ENCODE results near the gene ZBTB20. TPM values are rescaled to one million over a fixed set of nuclear protein-coding genes. Genes with fewer than 3 reads are reported as not detected.

The ZBTB20 gene
- total RNA-seq, 2 experiments from 2014 or later, result 11.0 to 11.4 TPM

DNA sequence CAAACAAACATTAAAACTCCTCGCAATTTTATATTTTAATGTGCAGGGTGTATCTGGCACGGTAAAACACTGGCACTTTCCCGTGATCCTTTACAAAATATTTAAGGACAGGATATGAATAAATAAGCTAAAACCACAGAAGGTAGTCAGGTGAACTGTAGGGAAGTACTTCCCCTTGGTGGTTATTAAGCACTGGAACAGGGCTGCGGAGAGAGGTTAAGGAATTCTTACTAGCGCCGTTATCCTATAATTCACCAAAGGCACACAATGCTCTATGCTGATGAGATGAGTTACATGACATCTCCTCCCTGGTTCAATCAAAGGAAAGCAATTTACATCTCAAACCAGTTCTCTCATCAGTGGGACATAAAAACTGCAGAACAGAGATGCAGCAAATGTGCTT lies 289.8 kb downstream of the ZBTB20 start:
- no peak overlapping the region for H3K4me3 Mint-ChIP-seq
- no peaks in the 10 kb centered on the region for H3K36me3 Mint-ChIP-seq (ENCODE audit: low read depth)
- CTCF ChIA-PET, result interaction anchor here (0.7 kb wide), 1 partner anchor 656 kb away, joined by 3 read pairs; no protein-coding TSS in a partner anchor
- DNase-seq, result no peak
- no peaks in the 10 kb centered on the region for H3K9me3 Mint-ChIP-seq
- no peak overlapping the region for H3K27ac Mint-ChIP-seq
- no peaks in the 10 kb centered on the region for H3K27me3 Mint-ChIP-seq
- peaks cover 15% of the 10 kb centered on the region for H3K4me1 Mint-ChIP-seq
- POLR2A ChIA-PET, result no interaction called here

DNA sequence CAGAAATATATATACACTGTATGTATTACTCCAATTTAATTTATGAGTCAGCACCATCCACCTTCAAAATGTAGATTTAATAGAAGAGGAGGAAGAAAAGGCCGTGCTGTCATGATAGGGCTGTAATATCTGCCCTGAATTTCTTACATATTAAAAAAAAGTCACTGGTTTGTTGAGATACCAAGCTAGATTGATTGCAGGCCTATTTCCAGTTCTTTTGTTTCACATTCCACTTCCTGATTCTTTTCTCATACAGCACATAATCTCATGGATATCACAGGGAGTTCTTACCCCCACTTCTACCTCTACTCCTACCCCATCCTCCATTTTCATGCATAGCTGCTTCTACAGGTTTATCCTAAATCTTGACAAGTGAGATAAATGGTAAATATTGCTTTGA lies 290.3 kb downstream of the ZBTB20 start:
- H3K9me3 Mint-ChIP-seq, result no peaks in the 10 kb centered on the region
- no peak for DNase-seq
- no peak overlapping the region for H3K27ac Mint-ChIP-seq
- CTCF ChIA-PET, result interaction anchor here (0.7 kb wide), 1 partner anchor 656 kb away, joined by 3 read pairs; no protein-coding TSS in a partner anchor
- H3K36me3 Mint-ChIP-seq (ENCODE audit: low read depth), result no peaks in the 10 kb centered on the region
- peaks cover 15% of the 10 kb centered on the region for H3K4me1 Mint-ChIP-seq
- no peak overlapping the region for H3K4me3 Mint-ChIP-seq
- POLR2A ChIA-PET, result no interaction called here
- H3K27me3 Mint-ChIP-seq, result no peaks in the 10 kb centered on the region

DNA sequence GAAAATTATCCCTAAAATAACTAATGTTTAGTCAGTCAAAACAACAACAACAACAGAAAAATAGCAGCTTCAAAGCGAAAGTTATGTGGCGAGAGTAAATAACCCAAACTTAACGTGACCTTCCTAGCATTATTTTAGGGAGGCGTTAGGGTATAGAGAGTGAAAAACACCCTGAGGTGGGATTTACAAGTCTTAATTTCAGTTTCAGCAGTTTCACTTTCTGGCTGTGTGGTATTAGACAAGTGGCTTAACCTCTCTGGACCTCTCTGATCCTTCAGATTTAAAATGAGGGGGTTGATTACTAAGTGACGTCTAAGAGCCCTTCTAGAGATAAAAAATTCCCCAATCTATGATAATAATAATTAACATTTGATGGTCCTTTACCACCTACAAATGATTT lies 291.2 kb downstream of the ZBTB20 start:
- Mint-ChIP-seq H3K27ac (no peak overlapping the region), H3K27me3 (no peaks in the 10 kb centered on the region), H3K36me3 (ENCODE audit: low read depth) (no peaks in the 10 kb centered on the region), H3K4me1 (peaks cover 13% of the 10 kb centered on the region), H3K4me3 (no peak overlapping the region), H3K9me3 (no peaks in the 10 kb centered on the region)
- ChIA-PET POLR2A (no interaction called here), CTCF (interaction anchor here (1.2 kb wide), 1 partner anchor 20 kb away, joined by 4 read pairs; no protein-coding TSS in a partner anchor)
- DNase-seq, result no peak

DNA sequence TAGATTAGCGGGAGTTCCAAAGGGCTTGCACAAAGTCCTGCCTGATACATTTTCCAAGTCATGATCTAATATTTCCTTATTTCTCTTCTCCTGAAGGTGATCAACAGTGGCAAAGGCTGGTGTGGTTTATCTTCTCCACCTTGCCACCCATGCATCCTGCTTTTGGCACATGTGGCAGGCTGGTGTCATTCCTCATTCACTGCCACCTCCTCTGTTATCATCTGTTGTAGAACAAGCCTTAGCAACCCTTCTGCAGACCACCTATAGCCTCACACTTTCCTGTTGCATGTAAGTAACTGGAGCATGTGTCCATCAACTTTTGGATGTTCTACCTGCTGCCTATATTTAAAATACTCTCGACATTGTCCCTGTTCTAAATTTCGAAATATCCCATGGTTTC lies 294.1 kb downstream of the ZBTB20 start:
- ChIA-PET CTCF (no interaction called here), POLR2A (no interaction called here)
- H3K4me1 Mint-ChIP-seq, result peaks cover 8% of the 10 kb centered on the region
- H3K36me3 Mint-ChIP-seq (ENCODE audit: low read depth), result no peaks in the 10 kb centered on the region
- H3K4me3 Mint-ChIP-seq, result no peak overlapping the region
- DNase-seq, result no peak
- no peaks in the 10 kb centered on the region for H3K27me3 Mint-ChIP-seq
- H3K27ac Mint-ChIP-seq, result no peak overlapping the region
- no peaks in the 10 kb centered on the region for H3K9me3 Mint-ChIP-seq

DNA sequence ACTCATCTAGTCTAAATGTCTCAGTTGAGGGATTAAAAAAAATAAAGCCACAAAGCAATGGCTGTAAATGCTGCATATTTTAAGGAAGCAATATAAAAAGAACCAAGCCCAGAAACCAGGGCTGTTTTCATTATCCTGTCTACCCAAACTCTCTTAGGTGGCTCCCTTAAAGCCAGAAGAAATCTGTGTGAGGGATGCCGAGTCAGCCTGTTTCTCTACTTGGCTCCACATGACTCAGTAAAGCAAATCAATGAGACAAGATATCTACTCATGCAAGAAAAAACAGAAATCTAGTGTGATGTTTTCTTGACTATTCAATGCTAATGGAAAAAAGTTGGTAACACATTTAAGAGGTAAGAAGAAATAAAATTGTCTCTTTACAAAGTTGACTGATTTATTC lies 296.2 kb downstream of the ZBTB20 start:
- Mint-ChIP-seq H3K36me3 (ENCODE audit: low read depth) (no peaks in the 10 kb centered on the region), H3K27me3 (no peaks in the 10 kb centered on the region), H3K27ac (no peak overlapping the region), H3K9me3 (no peaks in the 10 kb centered on the region), H3K4me3 (no peak overlapping the region), H3K4me1 (no peaks in the 10 kb centered on the region)
- no peak for DNase-seq
- ChIA-PET POLR2A (no interaction called here), CTCF (no interaction called here)

DNA sequence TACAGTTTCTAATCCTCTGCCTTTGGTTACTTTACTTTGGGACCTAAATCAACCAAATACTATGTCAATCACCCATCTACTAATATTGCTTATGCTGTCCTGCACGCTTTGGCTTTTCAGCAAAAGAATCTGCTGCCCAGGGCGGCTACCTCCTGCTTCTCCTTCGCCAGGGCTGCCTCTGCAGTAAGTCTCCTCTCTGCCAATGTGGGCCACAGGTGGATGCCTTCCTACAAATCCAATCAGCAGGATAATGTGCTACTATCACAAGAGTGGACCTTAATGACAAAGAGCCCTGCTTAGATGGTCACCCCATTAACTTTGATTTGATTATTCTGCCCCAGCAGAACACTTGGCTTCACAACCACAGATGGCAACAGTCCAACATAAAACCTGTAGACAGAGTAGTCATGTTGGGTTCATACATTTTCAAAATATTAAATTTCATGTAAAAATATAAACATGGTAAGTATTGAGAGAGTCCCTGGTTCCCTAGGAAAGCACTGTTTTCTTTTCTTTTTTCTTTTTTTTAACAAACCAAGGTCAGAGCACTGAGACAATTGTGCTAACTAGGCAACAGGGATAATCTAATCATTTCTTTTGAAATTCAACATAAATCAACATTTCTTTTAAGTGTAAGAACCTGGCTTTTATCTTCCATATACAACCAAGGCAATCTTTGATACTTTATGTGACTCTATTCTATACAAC lies 298.3 kb downstream of the ZBTB20 start:
- CTCF ChIA-PET, result interaction anchor here (0.7 kb wide), 1 partner anchor 25 kb away, joined by 3 read pairs; no protein-coding TSS in a partner anchor
- H3K27me3 Mint-ChIP-seq, result no peaks in the 10 kb centered on the region
- POLR2A ChIA-PET, result no interaction called here
- no peaks in the 10 kb centered on the region for H3K36me3 Mint-ChIP-seq (ENCODE audit: low read depth)
- DNase-seq, result no peak
- no peaks in the 10 kb centered on the region for H3K9me3 Mint-ChIP-seq
- no peak overlapping the region for H3K27ac Mint-ChIP-seq
- no peaks in the 10 kb centered on the region for H3K4me1 Mint-ChIP-seq
- H3K4me3 Mint-ChIP-seq, result no peak overlapping the region

DNA sequence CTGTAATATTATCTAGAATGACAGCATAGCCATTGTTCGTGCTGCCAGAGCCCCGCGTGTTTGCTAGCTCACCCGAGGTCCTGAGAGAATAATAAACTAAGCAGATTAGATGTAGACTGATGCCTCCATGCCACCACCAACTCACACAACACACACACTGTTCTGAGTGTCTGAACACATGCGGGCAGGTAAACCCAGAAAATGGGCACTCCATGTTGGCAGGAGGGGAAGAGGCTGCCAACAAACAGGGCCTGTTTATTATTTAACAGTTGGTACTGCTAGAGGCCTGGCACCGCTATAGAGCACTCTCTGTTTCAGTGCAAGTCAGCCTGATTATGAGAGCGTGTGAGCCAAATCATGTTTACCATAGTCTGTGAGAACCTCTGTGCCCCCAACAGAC lies 299.0 kb downstream of the ZBTB20 start:
- Mint-ChIP-seq H3K27me3 (no peaks in the 10 kb centered on the region), H3K9me3 (no peaks in the 10 kb centered on the region), H3K4me1 (no peaks in the 10 kb centered on the region), H3K4me3 (no peak overlapping the region), H3K36me3 (ENCODE audit: low read depth) (no peaks in the 10 kb centered on the region), H3K27ac (no peak overlapping the region)
- POLR2A ChIA-PET, result no interaction called here
- CTCF ChIA-PET, result interaction anchor here (0.7 kb wide), 1 partner anchor 24 kb away, joined by 3 read pairs; no protein-coding TSS in a partner anchor
- no peak for DNase-seq

DNA sequence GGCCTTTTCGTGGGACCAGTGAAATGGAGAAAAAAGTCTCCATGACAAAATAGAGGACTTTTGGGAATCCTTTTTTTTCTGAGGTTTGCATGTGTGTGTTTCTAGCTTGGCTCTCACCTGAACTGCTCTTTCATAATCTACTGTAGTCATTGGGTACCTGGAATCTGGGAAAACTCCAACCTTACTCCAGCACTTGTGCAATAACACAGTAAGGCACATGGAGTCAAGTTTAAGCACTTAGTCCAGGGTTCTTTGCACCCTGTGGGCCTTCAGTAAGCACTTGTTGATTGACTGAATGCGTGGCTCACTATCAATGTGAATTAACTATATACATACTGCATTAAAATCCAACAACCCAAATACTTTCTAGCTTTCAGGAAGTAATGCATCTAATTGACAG lies 299.5 kb downstream of the ZBTB20 start:
- H3K4me3 Mint-ChIP-seq, result no peak overlapping the region
- no peaks in the 10 kb centered on the region for H3K4me1 Mint-ChIP-seq
- no peaks in the 10 kb centered on the region for H3K27me3 Mint-ChIP-seq
- no peaks in the 10 kb centered on the region for H3K9me3 Mint-ChIP-seq
- no peak overlapping the region for H3K27ac Mint-ChIP-seq
- POLR2A ChIA-PET, result no interaction called here
- H3K36me3 Mint-ChIP-seq (ENCODE audit: low read depth), result no peaks in the 10 kb centered on the region
- CTCF ChIA-PET, result no interaction called here
- DNase-seq, result no peak

DNA sequence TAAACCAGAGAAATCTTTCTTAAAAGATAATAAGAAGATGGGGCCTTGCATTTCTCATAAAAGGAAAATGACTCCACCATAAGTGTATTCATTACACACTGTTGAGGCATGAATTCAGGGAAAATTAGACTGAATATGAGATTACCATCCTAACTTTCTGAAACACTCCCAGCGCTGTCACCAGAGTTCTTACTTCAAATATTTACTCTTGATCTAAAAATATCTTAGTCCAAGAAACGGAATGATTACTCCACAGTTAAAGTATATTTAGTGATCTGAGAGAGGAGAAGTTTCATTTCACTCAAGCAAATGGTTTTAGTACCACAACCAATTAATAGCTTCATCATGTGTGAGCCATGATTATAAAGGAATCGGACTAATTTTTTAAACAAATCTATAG lies 300.3 kb downstream of the ZBTB20 start:
- no peaks in the 10 kb centered on the region for H3K4me1 Mint-ChIP-seq

DNA sequence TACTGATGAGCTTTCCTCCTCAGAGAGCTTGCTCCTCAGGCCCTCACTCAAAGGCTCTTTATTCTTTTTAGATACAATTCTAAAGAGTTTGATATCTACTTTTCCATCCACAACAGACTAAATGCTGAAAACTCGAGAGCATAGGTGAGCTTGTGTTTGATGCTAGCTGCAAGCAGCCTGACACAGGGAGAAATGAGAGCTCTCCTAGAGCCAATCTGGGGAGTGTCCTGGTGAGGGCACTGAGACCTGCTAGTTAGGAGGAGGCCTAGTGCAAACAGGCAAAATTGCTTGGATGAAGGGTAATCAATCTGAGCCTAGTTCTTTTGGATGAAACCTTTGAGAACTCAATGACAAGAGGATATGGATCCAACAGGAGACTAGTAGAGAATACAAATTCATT lies 300.8 kb downstream of the ZBTB20 start:
- Mint-ChIP-seq H3K27me3 (no peaks in the 10 kb centered on the region), H3K4me1 (no peaks in the 10 kb centered on the region), H3K36me3 (ENCODE audit: low read depth) (no peaks in the 10 kb centered on the region), H3K4me3 (no peak overlapping the region), H3K27ac (no peak overlapping the region), H3K9me3 (no peaks in the 10 kb centered on the region)
- DNase-seq, result no peak
- ChIA-PET CTCF (no interaction called here), POLR2A (interaction anchor here (0.6 kb wide), 1 partner anchor 196 kb away, joined by 3 read pairs; no protein-coding TSS in a partner anchor)

More for the DNA sequence above, 300.3 kb downstream of the ZBTB20 start:
- no peak for DNase-seq
- H3K36me3 Mint-ChIP-seq (ENCODE audit: low read depth), result no peaks in the 10 kb centered on the region
- H3K27me3 Mint-ChIP-seq, result no peaks in the 10 kb centered on the region
- H3K9me3 Mint-ChIP-seq, result no peaks in the 10 kb centered on the region
- ChIA-PET CTCF (no interaction called here), POLR2A (no interaction called here)
- no peak overlapping the region for H3K4me3 Mint-ChIP-seq
- H3K27ac Mint-ChIP-seq, result no peak overlapping the region

DNA sequence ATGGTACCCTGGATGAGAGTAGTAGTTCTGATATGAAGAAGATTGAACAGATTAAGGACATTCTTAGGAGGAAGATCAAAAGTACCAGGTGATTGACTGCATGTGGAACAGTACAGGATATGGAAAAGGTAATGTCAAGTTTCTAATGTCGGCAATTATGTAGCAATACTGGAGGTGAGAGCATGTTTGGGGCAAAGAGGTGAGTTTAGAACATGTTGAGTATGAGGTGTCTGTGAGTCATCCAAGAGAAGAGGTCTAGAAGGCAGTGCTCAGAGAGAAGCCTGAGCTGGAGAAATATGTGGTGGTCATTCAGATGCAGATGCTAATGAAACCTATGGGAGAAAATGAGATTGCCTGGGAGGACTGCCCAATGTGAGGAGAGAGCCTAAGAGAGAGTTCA lies 305.6 kb downstream of the ZBTB20 start:
- H3K9me3 Mint-ChIP-seq, result no peaks in the 10 kb centered on the region

DNA sequence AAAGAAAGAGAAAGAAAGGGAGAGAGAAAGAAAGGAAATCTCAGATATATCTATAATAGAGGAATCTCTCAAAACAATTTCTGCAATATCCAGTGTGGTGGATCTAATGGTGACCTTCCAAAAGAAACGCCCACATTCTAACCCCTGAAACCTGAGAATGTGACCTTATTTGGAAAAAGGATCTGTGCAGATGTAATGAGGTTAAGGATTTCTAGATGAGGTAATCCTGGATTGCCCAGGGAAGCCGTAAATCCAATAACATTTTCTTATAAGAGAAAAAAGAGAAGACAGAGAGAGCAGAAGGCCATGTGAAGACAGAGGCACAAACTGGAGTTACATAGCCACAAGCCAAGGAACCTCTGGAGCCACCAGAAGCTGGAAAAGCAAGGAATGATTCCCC lies 307.6 kb downstream of the ZBTB20 start:
- no peak overlapping the region for H3K4me3 Mint-ChIP-seq
- H3K9me3 Mint-ChIP-seq, result no peaks in the 10 kb centered on the region
- DNase-seq, result no peak
- ChIA-PET CTCF (no interaction called here), POLR2A (no interaction called here)
- H3K27me3 Mint-ChIP-seq, result no peaks in the 10 kb centered on the region
- no peaks in the 10 kb centered on the region for H3K36me3 Mint-ChIP-seq (ENCODE audit: low read depth)
- no peak overlapping the region for H3K27ac Mint-ChIP-seq
- no peaks in the 10 kb centered on the region for H3K4me1 Mint-ChIP-seq

More for the DNA sequence above, 305.6 kb downstream of the ZBTB20 start:
- H3K27ac Mint-ChIP-seq, result no peak overlapping the region
- H3K4me3 Mint-ChIP-seq, result no peak overlapping the region
- H3K27me3 Mint-ChIP-seq, result no peaks in the 10 kb centered on the region
- CTCF ChIA-PET, result no interaction called here
- H3K36me3 Mint-ChIP-seq (ENCODE audit: low read depth), result no peaks in the 10 kb centered on the region
- H3K4me1 Mint-ChIP-seq, result no peaks in the 10 kb centered on the region
- DNase-seq, result no peak
- POLR2A ChIA-PET, result no interaction called here

DNA sequence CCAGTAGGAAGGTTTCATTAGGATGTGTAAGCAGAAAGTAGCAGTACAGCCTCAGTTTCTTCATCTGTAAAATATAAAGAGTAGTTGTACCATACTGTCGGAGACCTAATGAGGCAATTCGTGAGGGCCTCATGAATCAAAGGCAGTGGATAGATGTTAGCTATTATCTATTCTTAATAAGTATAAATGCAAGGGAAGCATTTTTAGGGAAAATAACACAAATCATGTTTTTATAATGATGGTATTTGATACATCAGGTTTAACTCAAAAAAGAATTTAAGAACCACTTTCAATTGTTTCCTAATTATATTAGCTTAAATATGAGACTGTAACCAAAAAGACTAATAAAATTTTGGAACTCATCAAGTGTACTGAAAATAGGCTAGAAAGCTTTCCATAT lies 309.1 kb downstream of the ZBTB20 start:
- Mint-ChIP-seq H3K4me3 (no peak overlapping the region), H3K27ac (no peak overlapping the region), H3K36me3 (ENCODE audit: low read depth) (no peaks in the 10 kb centered on the region), H3K4me1 (no peaks in the 10 kb centered on the region), H3K27me3 (no peaks in the 10 kb centered on the region), H3K9me3 (no peaks in the 10 kb centered on the region)
- no peak for DNase-seq
- CTCF ChIA-PET, result no interaction called here
- POLR2A ChIA-PET, result no interaction called here
